ENCODE results near the gene DDI1.

Gene DDI1

DNA sequence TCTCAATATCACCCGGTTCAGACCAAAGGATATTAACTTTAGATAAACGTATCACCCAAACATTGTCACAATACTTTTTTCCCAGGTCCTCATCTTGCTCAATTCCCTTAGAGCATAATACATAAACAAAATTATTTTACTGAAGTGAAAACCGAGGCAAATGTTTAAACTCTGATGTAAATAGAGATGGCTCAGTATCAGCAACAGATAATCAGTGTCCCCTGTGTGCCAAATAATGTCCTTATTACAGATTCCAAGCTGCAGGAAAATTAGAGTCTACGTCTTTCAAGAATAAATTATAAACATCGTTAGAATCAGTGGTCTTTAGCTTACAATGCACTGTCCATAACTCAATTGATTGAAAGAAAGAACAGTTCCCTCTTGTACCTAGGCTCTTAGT lies 50.2 kb downstream of the DDI1 start:
- no peak for DNase-seq
